Measurements from ENCODE around the gene LRP8. TPM values are rescaled to one million over a fixed set of nuclear protein-coding genes. Genes with fewer than 3 reads are reported as not detected.

Gene LRP8
- polyA plus RNA-seq, 1 of the 3 experiments (the other 2 are of a cell fraction), result 19.9 TPM

GRCh38 chr1:53196017-53196484, 131.8 kb downstream of the LRP8 start:
- Histone ChIP-seq H3K9ac (peak overlapping the region; percentile 85), H3K4me3 (ENCODE audit: low read depth in 2 of 2, low read length in 1 of 2) (peak overlapping the region; percentile 85 to 95), H3F3A (replicated peaks; ENCODE audit: insufficient read depth) (no peaks in the 10 kb centered on the region), H2AFZ (ENCODE audit: low read depth) (peak overlapping the region; percentile 95), H3K4me2 (peak overlapping the region; percentile 93), H3K9me3 (no peaks in the 10 kb centered on the region), H3K27ac (ENCODE audit: low read depth in 2 of 2, low read length in 1 of 2) (peak overlapping the region; percentile 58 to 70; a peak in 3 of 4 replicates), H3K9me2 (no peaks in the 10 kb centered on the region), H4K20me1 (ENCODE audit: insufficient read depth) (no peaks in the 10 kb centered on the region), H3K79me2 (ENCODE audit: insufficient read depth) (peaks cover 21% of the 10 kb centered on the region; the same call in 1 of the 2 replicates), H3K36me3 (replicated peaks in 1 of 2; ENCODE audit: control insufficient read depth in 1 of 2, insufficient read depth in 2 of 2, low read length in 1 of 2) (peaks cover 0 to 6% of the 10 kb centered on the region in 2 experiments), H3K27me3 (ENCODE audit: insufficient read depth) (no peaks in the 10 kb centered on the region), H3K4me1 (ENCODE audit: control insufficient read depth in 1 of 2, insufficient read depth in 2 of 2, low read depth in 1 of 2, low read length in 1 of 2) (peaks cover 9 to 17% of the 10 kb centered on the region in 2 experiments; a peak in 3 of 4 replicates)
- DNase-seq, result no peak
- TF ChIP-seq SMC3 (IDR thresholded peaks at IDR 0.05; ENCODE audit: low read depth, low read length), result no peak
- TF ChIP-seq, protein P1, sequence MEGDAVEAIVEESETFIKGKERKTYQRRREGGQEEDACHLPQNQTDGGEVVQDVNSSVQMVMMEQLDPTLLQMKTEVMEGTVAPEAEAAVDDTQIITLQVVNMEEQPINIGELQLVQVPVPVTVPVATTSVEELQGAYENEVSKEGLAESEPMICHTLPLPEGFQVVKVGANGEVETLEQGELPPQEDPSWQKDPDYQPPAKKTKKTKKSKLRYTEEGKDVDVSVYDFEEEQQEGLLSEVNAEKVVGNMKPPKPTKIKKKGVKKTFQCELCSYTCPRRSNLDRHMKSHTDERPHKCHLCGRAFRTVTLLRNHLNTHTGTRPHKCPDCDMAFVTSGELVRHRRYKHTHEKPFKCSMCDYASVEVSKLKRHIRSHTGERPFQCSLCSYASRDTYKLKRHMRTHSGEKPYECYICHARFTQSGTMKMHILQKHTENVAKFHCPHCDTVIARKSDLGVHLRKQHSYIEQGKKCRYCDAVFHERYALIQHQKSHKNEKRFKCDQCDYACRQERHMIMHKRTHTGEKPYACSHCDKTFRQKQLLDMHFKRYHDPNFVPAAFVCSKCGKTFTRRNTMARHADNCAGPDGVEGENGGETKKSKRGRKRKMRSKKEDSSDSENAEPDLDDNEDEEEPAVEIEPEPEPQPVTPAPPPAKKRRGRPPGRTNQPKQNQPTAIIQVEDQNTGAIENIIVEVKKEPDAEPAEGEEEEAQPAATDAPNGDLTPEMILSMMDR (IDR thresholded peaks at IDR 0.05), result no peak
- no peak for TF ChIP-seq MXI1 (IDR thresholded peaks at IDR 0.05; ENCODE audit: low read depth, low read length)
- TF ChIP-seq JUND (IDR thresholded peaks at IDR 0.05), result no peak
- TF ChIP-seq, protein P2, sequence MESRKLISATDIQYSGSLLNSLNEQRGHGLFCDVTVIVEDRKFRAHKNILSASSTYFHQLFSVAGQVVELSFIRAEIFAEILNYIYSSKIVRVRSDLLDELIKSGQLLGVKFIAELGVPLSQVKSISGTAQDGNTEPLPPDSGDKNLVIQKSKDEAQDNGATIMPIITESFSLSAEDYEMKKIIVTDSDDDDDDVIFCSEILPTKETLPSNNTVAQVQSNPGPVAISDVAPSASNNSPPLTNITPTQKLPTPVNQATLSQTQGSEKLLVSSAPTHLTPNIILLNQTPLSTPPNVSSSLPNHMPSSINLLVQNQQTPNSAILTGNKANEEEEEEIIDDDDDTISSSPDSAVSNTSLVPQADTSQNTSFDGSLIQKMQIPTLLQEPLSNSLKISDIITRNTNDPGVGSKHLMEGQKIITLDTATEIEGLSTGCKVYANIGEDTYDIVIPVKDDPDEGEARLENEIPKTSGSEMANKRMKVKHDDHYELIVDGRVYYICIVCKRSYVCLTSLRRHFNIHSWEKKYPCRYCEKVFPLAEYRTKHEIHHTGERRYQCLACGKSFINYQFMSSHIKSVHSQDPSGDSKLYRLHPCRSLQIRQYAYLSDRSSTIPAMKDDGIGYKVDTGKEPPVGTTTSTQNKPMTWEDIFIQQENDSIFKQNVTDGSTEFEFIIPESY (IDR thresholded peaks at IDR 0.05; ENCODE audit: borderline replicate concordance, low read depth), result no peak
- WGBS (ENCODE audit: low lambda C conversion rate), result 65% methylated on average over 9 of the region's 9 CpGs
- ChIA-PET POLR2A (interaction anchor here (0.6 kb wide), 2 partner anchors 72 to 482 kb away, joined by 3 to 7 read pairs; no protein-coding TSS in a partner anchor), CTCF (interaction anchor here (1.8 to 4.7 kb wide), 3 partner anchors 11 to 291 kb away, joined by 9 to 34 read pairs (median 23); no protein-coding TSS in a partner anchor)

DNA sequence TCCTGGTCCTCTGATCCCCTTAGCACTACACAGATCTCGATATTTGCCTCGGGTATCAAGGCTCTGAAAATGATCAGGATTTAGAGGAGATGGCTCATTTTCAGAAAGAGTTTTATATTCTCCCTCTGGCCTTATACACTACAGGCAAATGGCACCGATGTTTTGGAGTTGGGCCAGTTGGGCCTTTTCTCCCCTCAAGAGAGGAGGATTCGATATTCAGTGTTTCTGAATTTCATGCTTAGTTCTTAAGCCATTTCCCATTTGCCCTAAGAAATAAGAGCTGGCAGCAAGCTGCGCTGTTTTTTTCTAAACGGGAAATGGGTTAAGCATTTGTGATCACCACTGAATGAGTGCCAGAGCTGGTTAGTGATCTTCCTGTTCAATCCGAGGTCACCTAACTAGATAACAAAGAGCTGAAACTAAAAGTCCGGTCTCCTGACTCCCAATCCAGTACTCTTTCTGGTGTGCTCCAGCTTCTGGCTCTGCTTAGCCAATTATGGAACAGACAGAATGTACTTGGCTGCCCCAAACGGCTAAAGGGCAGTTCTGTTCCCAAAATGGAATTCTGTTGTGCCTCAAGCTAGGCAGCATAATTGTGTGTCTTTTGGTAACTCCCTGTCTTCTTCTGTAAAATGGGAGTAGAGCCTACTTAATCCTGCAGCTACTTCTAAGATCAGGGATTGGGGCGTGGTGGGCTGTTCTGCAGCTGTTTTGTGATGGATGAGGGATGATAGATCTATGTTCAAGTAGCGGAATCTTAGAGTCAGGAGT, 132.4 kb downstream of the LRP8 start:
- ChIA-PET POLR2A (no interaction called here), CTCF (interaction anchor here (1.0 to 4.7 kb wide), 4 partner anchors 10 to 349 kb away, joined by 3 to 34 read pairs (median 16); no protein-coding TSS in a partner anchor)
- Histone ChIP-seq H3K4me2 (no peak overlapping the region), H3K9ac (no peak overlapping the region), H3K9me2 (no peaks in the 10 kb centered on the region), H3K27ac (ENCODE audit: low read depth in 2 of 2, low read length in 1 of 2) (no peak overlapping the region), H3K9me3 (no peaks in the 10 kb centered on the region), H3K36me3 (replicated peaks in 1 of 2; ENCODE audit: control insufficient read depth in 1 of 2, insufficient read depth in 2 of 2, low read length in 1 of 2) (peaks cover 0 to under 1% of the 10 kb centered on the region in 2 experiments), H3K27me3 (ENCODE audit: insufficient read depth) (no peaks in the 10 kb centered on the region), H3K4me1 (ENCODE audit: control insufficient read depth in 1 of 2, insufficient read depth in 2 of 2, low read depth in 1 of 2, low read length in 1 of 2) (peaks cover 9 to 17% of the 10 kb centered on the region in 2 experiments; a peak in 3 of 4 replicates), H4K20me1 (ENCODE audit: insufficient read depth) (no peaks in the 10 kb centered on the region), H3K79me2 (ENCODE audit: insufficient read depth) (peaks cover 21% of the 10 kb centered on the region; the same call in 1 of the 2 replicates), H3K4me3 (ENCODE audit: low read depth in 2 of 2, low read length in 1 of 2) (no peak overlapping the region), H2AFZ (ENCODE audit: low read depth) (peak overlapping the region; percentile 95; the same call in 1 of the 2 replicates), H3F3A (replicated peaks; ENCODE audit: insufficient read depth) (no peaks in the 10 kb centered on the region)
- 94% methylated on average over 11 of the region's 11 CpGs for WGBS (ENCODE audit: low lambda C conversion rate)
- TF ChIP-seq YY1 (IDR thresholded peaks at IDR 0.05; ENCODE audit: low read depth) (no peak), NRF1 (IDR thresholded peaks at IDR 0.05; ENCODE audit: low read depth, low read length) (no peak), RXRA (IDR thresholded peaks at IDR 0.05; ENCODE audit: borderline replicate concordance, low read depth) (no peak), RFX5 (IDR thresholded peaks at IDR 0.05; ENCODE audit: low read length) (no peak)
- no peak for DNase-seq

Other genes with a start within 250 kb of the LRP8 start
- not detected in 2 replicates for gene SLC1A7, start 185.4 kb downstream of the LRP8 start, polyA plus RNA-seq (2012; rRNA removed)
- gene CPT2, start 131.2 kb downstream of the LRP8 start, polyA plus RNA-seq (2012; rRNA removed), result 18.6 and 21.3 TPM in 2 replicates
- 69.0 and 77.0 TPM in 2 replicates for gene CZIB, start 107.4 kb downstream of the LRP8 start, polyA plus RNA-seq (2012; rRNA removed)
- 26.5 and 31.1 TPM in 2 replicates for gene MAGOH, start 89.6 kb downstream of the LRP8 start, polyA plus RNA-seq (2012; rRNA removed)
- not detected in 2 replicates for gene DMRTB1, start 131.3 kb upstream of the LRP8 start, polyA plus RNA-seq (2012; rRNA removed)

Measured in SK-N-SH (cell line).